ENCODE results near the gene HRH4.

Gene HRH4

GRCh38 chr18:24460388-24460787 is at the start of gene HRH4:
Gene HRH4, plus strand, starts transcription at chr18:24460637. Its CDS starts 92 bp downstream, at chr18:24460729.
- no peak for DNase-seq

GRCh38 chr18:24413148-24413547 is 47.3 kb upstream of the HRH4 start:
- no peak for DNase-seq

- no peak for DNase-seq
These were observed 46.0 kb upstream of the HRH4 start for GRCh38 chr18:24414349-24415003.

DNA sequence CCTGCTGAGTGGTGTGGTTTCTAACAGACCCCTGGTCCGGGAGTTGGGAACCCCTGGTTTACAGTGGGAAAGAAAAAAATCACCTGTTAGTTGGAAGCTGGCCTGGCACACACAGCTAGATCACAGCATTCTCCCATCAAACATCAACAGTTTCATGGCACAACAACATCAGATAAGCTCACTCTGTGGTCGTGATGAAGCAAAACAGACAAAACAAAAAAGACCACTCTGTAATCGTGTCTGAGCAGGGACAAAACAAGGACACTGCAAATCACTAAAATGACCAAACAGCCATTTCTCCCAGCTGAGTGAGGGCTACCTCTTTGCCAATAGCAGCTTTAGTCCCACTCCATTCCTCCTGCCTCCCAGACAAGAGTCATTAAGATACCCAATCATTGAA is 43.0 kb upstream of the HRH4 start:
- no peak for DNase-seq

GRCh38 chr18:24420551-24420950 is 39.9 kb upstream of the HRH4 start:
- DNase-seq, result no peak

GRCh38 chr18:24421831-24422230 is 38.6 kb upstream of the HRH4 start:
- DNase-seq, result no peak

DNA sequence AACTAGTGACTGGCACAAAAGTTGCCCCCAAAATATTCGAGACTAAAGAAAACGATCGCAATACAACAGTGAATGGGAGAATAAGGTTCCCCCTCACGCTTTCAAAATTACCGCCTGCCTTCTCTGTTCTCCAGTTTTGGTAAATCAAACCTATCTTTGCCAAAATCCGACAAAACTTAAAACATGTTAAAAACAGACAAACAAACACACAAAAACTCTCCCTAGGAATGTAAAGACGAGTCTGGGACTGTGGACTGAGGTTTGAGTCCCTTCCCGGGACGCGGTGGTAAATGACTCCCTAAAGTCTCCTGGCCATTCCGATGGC is 34.4 kb upstream of the HRH4 start:
- no peak for DNase-seq

DNA sequence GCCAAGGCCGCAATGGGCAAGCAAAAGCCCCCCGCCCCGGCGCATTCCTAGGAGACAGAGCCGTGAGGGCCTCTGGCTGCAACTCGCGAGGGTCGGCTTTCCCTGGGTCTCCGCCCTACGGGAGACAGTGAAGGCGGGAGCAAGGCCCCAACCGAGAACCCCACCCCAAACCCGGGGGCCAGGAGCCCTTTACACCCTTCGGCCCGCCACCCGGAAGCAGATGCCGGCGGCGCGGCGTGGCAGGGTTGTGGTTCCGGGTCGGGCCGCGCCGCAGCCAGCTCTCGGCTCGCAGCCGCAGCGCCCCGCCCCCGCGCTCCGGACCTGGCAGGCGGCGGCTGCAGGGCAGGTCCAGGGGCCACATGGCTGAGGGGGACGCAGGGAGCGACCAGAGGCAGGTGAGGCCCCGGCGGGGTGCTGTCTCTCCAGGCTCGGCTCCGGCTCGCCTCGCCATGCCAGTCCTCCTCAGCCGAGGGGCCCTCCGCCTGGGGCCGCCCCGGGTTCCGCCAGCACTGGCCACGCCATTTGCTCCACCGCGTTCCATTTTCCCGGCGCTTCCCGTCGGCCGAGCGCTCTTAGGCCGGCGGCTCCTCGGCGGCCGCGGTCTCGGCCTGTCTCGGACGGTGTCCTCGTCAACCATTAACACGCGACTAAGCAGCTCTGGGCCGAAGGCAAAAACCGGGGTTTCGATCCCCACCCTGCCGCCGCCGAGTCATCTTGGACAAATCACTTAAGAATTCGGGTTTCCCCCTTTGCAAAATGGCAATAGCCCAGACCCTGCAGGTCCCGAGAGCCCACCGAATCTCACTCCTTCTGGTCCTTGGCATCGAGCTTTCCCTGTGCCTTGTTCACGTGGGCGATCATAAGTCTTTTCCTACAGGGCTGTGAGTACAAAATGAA is 33.8 kb upstream of the HRH4 start, which contains the start of gene IMPACT:
TSS of gene IMPACT (plus strand) at position 273 of the 897 bp plus-strand sequence. CDS start at position 360, 87 bp downstream.
- DNase-seq, result peak; percentile 80

DNA sequence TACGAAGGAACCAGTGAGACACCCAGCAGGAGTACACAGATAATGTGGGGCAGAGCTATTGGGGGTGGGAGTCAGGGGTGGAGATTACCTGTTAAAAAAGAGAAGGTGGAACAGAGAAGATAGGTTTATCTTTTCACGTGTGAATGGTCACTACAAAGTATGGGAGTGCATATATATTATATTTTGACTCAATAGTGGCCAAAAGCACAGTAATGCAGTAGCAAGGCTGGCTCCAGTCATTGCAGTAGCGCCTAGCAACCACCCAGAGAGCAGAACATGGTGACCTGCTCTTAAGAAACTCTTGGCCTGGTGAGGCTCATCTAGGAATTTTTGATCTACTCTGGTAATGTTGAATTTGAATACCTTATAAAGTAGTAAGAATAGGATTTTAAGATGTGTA is 33.0 kb upstream of the HRH4 start:
- DNase-seq, result no peak

DNA sequence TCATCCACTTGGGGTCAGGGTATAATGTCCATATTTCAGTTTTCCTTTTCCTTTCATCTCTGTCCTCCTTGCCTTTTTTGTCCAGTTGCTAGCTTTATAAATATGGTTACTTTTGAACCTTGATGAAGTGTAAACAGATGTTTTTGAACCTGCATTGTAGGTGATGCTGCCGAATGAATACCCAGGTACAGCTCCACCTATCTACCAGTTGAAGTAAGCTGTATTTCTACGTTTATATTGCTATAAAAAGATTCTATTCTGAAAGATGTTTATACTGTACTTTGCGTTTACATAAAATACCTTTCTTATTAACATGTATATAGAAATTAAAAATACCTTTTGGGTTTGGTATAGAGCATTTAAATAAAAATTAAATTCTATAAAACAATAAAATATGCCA is 31.7 kb upstream of the HRH4 start:
- DNase-seq, result no peak

GRCh38 chr18:24429188-24429587 is 31.2 kb upstream of the HRH4 start:
- no peak for DNase-seq

GRCh38 chr18:24432618-24433017 is 27.8 kb upstream of the HRH4 start:
- DNase-seq, result no peak

- no peak for DNase-seq
These were observed 23.5 kb upstream of the HRH4 start for GRCh38 chr18:24436939-24437338.

GRCh38 chr18:24443870-24444269 is 16.6 kb upstream of the HRH4 start:
- DNase-seq, result no peak

DNA sequence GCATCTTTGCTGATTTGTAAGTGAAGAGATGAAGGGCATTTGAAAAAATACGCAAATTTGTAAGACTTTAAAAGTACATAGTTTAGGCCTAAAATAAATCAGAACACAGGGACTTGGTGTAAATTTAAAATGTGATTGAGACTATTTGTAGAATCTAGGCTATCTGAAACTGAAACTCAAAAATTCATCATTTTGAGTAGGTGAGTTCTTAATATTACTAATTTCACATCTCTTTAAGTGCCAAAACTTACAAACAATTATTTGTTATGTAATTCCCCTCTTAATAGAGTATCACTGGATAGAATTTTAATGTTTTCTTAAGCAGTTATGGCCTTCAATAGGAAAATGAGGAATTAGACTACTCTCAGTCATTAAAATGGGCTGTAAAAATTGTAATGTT is 14.0 kb upstream of the HRH4 start:
- no peak for DNase-seq

GRCh38 chr18:24446953-24447538 is 13.4 kb upstream of the HRH4 start:
- no peak for DNase-seq

DNA sequence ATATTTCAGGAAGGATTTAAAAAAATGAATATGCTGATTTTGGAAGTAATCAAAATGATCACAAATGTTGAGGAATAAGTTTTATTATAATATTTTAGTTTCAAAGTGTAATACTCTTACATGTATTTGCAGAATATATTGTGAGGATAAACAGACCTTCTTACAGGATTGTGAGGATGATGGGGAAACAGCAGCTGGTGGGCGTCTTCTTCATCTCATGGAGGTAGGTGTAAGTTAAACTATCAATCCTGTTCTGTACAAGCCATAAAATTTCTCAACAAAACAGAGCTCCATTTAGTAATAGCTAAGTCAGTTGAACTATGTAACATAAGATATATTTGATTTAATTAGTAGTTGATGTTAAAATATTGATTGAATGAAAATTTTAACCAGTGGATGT is 12.5 kb upstream of the HRH4 start:
- no peak for DNase-seq

DNA sequence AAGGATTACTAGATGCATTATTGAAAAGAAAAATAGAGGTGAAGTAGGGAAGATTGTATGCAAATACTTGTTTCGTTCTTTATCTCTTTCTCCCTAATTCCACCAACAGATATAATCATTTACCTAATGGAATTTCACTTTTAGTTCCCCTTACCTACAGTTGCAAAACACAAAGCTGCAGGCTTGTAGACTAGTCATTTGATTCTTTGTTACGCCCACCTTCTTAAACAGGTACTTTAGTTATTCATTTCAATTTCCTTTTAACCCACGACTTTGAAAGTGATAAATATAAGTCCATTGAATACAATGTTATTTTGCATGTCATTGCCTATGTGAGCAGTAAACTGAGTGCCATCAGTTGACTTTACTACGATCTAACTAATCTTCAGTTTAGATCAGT is 3.9 kb upstream of the HRH4 start:
- no peak for DNase-seq

DNA sequence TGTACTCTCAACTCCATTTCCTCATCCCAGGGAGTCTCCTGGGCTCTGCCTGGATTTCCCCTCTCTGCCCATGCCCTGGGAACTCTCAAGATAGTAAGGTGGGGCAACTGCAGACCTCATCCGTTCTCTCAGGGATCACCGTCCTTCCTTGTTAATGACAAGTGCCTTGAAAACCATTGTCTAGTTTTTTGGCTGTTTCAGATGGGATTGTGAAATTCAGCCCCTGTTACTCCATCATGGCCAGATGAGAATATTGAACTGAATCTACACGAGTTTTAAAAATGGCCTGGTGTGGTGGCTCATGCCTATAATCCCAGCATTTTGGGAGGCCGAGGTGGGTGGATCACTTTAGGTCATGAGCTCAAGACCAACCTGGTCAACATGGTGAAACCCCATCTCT is 665 bp upstream of the HRH4 start:
- no peak for DNase-seq

- no peak for DNase-seq
These were observed 1.6 kb downstream of the HRH4 start for GRCh38 chr18:24461996-24462395.

DNA sequence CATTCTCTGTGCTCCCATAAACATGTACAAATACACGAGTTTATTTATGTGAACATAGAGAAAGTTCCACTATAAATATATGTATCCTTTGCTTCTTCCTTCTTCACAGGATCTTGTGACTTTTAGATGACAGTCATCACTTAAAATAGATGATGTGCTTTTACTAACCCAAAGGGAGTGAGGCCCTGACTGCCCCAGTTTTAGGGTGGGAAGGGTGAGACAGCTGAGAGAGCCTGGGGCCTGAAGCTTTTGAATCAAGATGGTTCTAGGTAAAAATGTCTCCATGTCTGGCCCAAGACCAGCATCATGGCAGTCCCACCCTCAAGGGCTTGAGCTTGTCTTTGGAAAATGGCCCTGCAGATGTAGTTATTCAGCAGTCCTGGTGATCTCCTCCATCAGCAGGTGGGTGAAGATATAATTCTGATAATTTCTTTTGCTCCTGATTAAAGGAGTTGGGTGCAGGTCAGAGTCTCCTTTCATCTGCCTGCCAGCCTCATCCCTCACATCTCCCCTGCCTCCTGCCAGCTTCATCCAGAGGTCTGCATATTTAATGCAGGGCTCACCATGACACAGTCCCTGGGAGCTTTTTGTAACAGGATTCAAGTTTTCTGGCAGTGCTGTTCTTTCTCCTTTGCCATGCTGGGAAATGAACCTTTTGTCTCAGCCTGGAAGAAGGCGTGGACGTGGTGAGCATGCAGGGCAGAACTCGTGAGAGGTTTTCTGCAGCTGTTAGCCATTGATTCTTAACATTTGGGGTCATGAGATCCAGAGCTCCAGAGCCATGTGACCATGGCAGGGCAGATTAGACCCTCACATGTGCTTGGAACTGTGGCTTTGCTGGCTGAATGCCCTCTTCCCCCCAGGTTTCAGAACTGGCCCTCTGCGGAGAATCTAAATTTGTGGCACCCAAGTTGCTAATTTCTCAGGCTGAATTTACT is 2.7 kb downstream of the HRH4 start:
- no peak for DNase-seq

GRCh38 chr18:24465486-24465885 is 5.0 kb downstream of the HRH4 start:
- no peak for DNase-seq

DNA sequence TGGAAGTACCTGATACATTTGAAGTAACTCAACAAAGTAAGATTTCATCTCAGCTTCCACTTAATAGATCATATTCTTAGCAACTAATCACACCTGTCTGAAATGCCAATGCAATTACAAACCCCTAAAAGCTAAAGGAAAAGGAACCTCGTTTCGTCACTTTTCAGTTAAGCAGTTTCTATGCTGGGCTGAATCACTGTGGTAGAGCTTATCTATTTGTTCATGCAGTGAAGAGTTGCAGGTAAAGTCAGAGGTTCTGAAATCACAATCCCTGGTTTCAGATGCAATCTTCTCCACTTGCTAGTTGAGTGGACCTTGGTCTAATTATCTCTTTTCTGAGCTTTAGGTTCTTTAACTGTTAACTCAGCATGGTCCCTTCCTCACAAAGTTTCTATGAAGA is 6.3 kb downstream of the HRH4 start:
- DNase-seq, result no peak
